WTC11 (cell line): ENCODE data around the gene LGALS9B.
"Not testable (repeated sequence)": the region's sequence is repeated elsewhere in the genome, so short reads cannot be mapped to it uniquely, and the experiment has no call there.

ENCODE experiments used
- CREB1 ChIP-seq: sonication (generic); formaldehyde crosslinking; IDR thresholded peaks from 2 replicates; pipeline ENCODE4 v1.8.0; 2023; ENCODE audit warnings: mild to moderate bottlenecking, missing genetic modification reagents
- CTCF ChIP-seq: fragments of 200-600 bp; IDR thresholded peaks from 2 replicates; pipeline ENCODE4 v1.8.0; 2022; ENCODE audit warnings: antibody characterized with exemption
- ESRRA ChIP-seq: sonication (generic); formaldehyde crosslinking; IDR thresholded peaks from 2 replicates; pipeline ENCODE4 v1.8.1; 2022; ENCODE audit warnings: mild to moderate bottlenecking, missing genetic modification reagents, borderline replicate concordance
- GRHL2 ChIP-seq: fragments of 250-450 bp; sonication (Bioruptor Pico); IDR thresholded peaks from 2 replicates; pipeline ENCODE4 v1.8.0; 2022; ENCODE audit warnings: mild to moderate bottlenecking, moderate library complexity; ENCODE audit not compliant: insufficient replicate concordance, severe bottlenecking
- HMGXB4 ChIP-seq: sonication (generic); formaldehyde crosslinking; IDR thresholded peaks from 2 replicates; pipeline ENCODE4 v1.8.1; 2023; ENCODE audit warnings: mild to moderate bottlenecking, moderate library complexity, missing genetic modification reagents
- NR2C2 ChIP-seq: sonication (generic); formaldehyde crosslinking; IDR thresholded peaks from 2 replicates; pipeline ENCODE4 v1.8.0; 2022; ENCODE audit warnings: mild to moderate bottlenecking, missing genetic modification reagents
- SMAD4 ChIP-seq: sonication (generic); formaldehyde crosslinking; IDR thresholded peaks from 2 replicates; pipeline ENCODE4 v1.8.0; 2022; ENCODE audit warnings: mild to moderate bottlenecking, missing genetic modification reagents
- STAT6 ChIP-seq: sonication (generic); formaldehyde crosslinking; conservative IDR thresholded peaks from 2 replicates; pipeline ENCODE4 v1.8.1; 2023; ENCODE audit warnings: mild to moderate bottlenecking, low read depth, missing genetic modification reagents, moderate library complexity

GRCh38 chr17:20457848-20458381 is 9.4 kb downstream of the LGALS9B start:
- not testable (repeated sequence) for TF ChIP-seq CTCF; HMGXB4 (CRISPR knock-in tag); SMAD4 (CRISPR knock-in tag); ESRRA (CRISPR knock-in tag); STAT6; CREB1 (CRISPR knock-in tag); NR2C2 (CRISPR knock-in tag); GRHL2 (CRISPR knock-in tag)
